GM13976 (cell line): ENCODE results near the gene KCNQ1.

Source experiments
- DNase-seq: peaks from one replicate; pipeline ENCODE4 v3.0.0; 2012; ENCODE audit warnings: low spot score
- in situ Hi-C: fragments of 300-500 bp; cut with MboI; formaldehyde crosslinking; loops from one replicate; pipeline ENCODE4 v1.12.0; 2022; ENCODE audit warnings: low sequenced_read_pairs, mixed read lengths, inconsistent platforms; ENCODE audit not compliant: unreplicated experiment
- TF ChIP-seq, protein P1 (sequence below): IDR thresholded peaks from 2 replicates; pipeline ENCODE4 v1.5.1; 2012; ENCODE audit warnings: borderline replicate concordance, mild to moderate bottlenecking; ENCODE audit not compliant: insufficient read depth; ENCODE audit errors: extremely low read depth, missing control alignments, control extremely low read depth

KCNQ1 gene

DNA sequence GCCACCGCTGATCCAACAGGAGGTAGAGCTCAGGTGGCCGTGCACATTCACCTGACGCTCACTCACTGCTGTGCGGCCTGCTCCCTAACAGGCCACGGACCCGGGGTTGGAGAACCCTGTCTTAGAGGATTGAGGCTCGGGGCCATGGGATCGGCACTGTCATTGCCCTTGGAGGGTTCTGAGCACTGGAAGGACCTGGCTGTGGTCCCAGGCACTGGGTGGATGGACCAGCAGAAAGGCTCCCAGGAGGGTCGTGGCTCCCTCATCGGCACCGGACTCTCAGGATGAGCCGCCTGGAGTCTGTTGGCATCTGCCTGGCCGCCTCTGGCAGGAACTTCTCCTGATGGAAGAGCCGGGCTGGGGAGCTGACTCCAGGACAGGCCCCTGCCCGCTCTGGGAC is 6.5 kb downstream of the KCNQ1 start:
- in situ Hi-C loops, result no loop called here
- TF ChIP-seq, protein P1, sequence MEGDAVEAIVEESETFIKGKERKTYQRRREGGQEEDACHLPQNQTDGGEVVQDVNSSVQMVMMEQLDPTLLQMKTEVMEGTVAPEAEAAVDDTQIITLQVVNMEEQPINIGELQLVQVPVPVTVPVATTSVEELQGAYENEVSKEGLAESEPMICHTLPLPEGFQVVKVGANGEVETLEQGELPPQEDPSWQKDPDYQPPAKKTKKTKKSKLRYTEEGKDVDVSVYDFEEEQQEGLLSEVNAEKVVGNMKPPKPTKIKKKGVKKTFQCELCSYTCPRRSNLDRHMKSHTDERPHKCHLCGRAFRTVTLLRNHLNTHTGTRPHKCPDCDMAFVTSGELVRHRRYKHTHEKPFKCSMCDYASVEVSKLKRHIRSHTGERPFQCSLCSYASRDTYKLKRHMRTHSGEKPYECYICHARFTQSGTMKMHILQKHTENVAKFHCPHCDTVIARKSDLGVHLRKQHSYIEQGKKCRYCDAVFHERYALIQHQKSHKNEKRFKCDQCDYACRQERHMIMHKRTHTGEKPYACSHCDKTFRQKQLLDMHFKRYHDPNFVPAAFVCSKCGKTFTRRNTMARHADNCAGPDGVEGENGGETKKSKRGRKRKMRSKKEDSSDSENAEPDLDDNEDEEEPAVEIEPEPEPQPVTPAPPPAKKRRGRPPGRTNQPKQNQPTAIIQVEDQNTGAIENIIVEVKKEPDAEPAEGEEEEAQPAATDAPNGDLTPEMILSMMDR, result no peak
- DNase-seq, result no peak

DNA sequence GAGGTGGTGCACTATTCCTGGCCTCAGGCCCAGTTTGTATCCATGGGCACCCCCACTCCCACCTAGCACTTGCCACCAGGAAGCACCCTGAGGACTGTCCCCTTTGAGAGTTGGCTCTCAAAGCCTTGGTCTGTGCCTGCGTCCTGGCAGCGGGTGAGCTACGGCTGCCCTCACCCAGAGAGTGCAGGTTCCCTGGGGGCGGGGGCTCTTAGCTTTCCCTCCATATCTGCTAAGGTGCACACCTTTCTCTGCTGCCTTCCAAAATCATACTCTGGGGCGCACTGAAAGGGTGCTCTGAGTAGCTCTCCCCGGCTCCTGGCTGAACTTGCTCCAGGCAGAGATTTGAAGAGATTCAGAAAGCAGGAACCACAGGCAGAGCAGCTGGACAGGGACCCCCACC is 7.1 kb downstream of the KCNQ1 start:
- in situ Hi-C loops, result no loop called here
- no peak for DNase-seq
- TF ChIP-seq, protein P1, result no peak

DNA sequence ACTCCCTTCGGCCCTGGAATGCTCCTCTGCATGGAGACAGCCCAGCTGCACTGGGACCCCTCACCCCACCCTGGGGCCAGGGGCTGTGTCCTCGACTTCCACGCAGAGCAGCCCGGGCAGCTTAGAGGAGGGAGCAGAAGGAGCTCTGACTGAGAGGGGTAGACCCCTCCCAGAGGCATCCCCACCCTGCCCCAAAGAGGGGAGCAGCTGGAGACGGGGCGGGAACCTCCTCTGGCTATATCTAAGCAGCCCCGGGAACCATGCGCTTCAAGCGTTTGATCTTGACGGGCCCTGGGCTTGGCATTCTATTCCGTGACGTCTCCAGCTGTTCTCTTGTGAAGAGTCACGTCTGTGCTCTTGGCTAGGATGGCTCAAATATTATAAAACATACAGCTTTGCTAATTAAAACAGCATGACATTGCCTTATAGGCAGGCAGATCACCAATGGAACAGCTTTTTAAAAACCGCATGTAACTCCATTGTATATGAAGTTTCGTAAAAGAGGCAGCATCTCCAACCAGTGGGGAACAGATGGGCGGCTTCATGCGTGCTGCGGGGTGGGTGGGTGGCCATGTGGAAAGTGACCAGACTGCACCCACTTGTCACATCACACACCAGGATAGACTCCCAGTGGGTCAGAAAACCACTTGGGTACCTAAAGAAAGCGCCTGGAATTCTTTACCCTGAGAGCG is 7.7 kb downstream of the KCNQ1 start:
- in situ Hi-C loops, result no loop called here
- no peak for DNase-seq
- TF ChIP-seq, protein P1, result no peak

DNA sequence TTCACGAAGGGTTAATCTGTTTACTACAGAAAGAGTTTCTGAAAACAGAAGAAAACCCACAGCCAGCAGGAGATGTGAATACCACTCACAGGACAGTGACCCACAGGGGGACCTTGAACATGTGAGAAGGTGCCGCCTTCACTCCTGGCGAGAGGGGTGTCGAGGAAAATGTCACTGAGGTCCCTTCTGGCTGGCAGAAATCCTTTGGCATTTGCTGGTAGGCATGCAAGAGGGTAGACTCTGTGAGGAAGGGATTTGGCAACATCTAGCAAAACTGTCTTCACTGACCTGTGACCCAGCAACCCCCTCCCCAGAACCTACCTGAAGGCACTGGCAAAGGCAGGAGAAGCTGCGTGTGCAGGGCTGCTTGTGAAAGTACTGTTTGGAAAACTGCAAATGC is 8.6 kb downstream of the KCNQ1 start:
- DNase-seq, result no peak
- in situ Hi-C loops, result no loop called here
- TF ChIP-seq, protein P1, result no peak

DNA sequence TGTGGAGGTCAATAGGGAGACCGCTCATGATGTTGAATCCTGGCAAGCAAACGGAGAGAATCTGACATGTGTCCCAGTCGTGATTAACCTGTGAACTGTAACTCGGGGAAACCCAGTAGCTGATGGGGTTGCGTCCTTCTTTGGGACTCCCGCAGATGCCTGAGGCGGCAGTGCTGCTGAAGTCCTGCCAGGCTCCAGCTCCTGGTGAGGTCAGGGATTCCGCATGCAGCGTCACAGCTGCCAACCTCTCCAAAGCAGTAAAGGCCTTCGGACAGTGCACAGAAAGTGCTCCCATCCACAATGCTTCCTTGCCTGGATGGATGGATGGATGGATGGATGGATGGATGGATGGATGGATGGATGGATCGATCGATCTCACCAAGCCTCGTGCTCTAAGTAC is 13.5 kb downstream of the KCNQ1 start:
- in situ Hi-C loops, result no loop called here
- TF ChIP-seq, protein P1, result no peak
- no peak for DNase-seq

DNA sequence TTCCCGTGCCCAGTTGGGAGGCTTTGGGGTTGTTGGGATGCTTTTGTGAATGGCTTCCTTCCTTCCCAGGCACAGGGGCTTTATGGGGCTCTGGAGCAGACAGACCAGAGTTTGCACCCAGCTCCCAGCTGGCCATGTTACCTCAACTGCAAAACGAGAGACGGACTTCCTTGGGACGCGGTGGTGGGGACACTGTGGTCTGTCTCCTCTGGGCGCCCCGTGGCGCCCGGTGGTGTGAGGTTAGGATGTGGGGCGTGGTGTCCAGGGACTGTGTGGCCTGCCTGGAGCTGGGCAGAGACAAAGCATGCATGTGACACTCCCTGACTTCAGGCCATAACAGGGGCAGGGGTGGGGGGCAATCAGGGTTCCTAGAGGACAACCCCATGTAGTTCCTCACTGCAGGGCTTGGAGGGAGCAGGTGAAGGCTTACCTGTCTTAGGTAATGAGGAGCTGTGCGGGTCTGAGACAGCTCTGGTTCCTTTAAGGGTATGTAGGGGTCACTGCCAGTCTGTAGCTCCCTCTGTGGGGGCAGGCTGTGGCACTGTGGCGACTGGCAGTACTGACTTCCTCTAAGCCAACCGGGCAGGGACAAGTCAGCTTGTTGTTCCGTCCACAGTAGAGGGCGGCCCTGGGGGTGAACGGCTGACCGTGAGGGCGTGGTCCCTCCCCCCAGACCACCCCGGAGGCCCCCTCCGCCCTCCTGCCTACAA is 14.4 kb downstream of the KCNQ1 start:
- DNase-seq, result no peak
- in situ Hi-C loops, result no loop called here
- TF ChIP-seq, protein P1, result no peak
